H9 (cell line): ENCODE measurements around the gene RB1. TPM values are rescaled to one million over a fixed set of nuclear protein-coding genes. Genes with fewer than 3 reads are reported as not detected.

Source experiments
- DNase-seq: peaks from one replicate; pipeline ENCODE4 v3.0.0-alpha.2; 2017
- H2AFZ ChIP-seq: one replicate; pipeline ENCODE4 v1.6.1; 2013; ENCODE audit warnings: mild to moderate bottlenecking, low read length, control low read depth, moderate library complexity
- H2AK5ac ChIP-seq: 2 replicates; pipeline ENCODE4 v1.6.1; 2013; ENCODE audit warnings: low read length, control low read depth, mixed read lengths; ENCODE audit not compliant: insufficient read length
- H2BK120ac ChIP-seq: one replicate; pipeline ENCODE4 v1.6.1; 2013; ENCODE audit warnings: low read depth, mild to moderate bottlenecking, low read length, control low read depth, inconsistent platforms; ENCODE audit not compliant: poor library complexity, severe bottlenecking
- H2BK12ac ChIP-seq: 2 replicates; pipeline ENCODE4 v1.6.1; 2013; ENCODE audit warnings: low read length, control low read depth, mixed read lengths, low read depth; ENCODE audit not compliant: insufficient read length
- H2BK15ac ChIP-seq: 2 replicates; pipeline ENCODE4 v1.6.1; 2013; ENCODE audit warnings: low read depth, low read length, control low read depth
- H2BK20ac ChIP-seq: one replicate; pipeline ENCODE4 v1.6.1; 2013; ENCODE audit warnings: low read depth, mild to moderate bottlenecking, low read length, control low read depth, inconsistent platforms; ENCODE audit not compliant: poor library complexity, severe bottlenecking
- H2BK5ac ChIP-seq: 2 replicates; pipeline ENCODE4 v1.6.1; 2013; ENCODE audit warnings: low read length, control low read depth, mixed read lengths; ENCODE audit not compliant: insufficient read length
- H3K14ac ChIP-seq: 2 replicates; pipeline ENCODE4 v1.6.1; 2013; ENCODE audit warnings: low read length, control low read depth; ENCODE audit not compliant: insufficient read depth
- H3K18ac ChIP-seq: 2 replicates; pipeline ENCODE4 v1.6.1; 2013; ENCODE audit warnings: low read depth, mild to moderate bottlenecking, mixed read lengths, low read length, control low read depth; ENCODE audit not compliant: insufficient read length
- H3K23ac ChIP-seq: 2 replicates; pipeline ENCODE4 v1.6.1; 2013; ENCODE audit warnings: low read length, control low read depth, mixed read lengths, low read depth; ENCODE audit not compliant: insufficient read length
- H3K23me2 ChIP-seq: 2 replicates; pipeline ENCODE4 v1.6.1; 2013; ENCODE audit warnings: low read depth, mild to moderate bottlenecking, mixed read lengths, low read length, control low read depth; ENCODE audit not compliant: insufficient read length, poor library complexity, severe bottlenecking
- H3K27ac ChIP-seq: 2 replicates; pipeline ENCODE4 v1.5.1; 2013; ENCODE audit warnings: low read length, control low read depth, mixed read lengths, low read depth; ENCODE audit not compliant: insufficient read length
- H3K27me3 ChIP-seq: 2 replicates; pipeline ENCODE4 v1.6.1; 2013; ENCODE audit warnings: low read length, control low read depth, inconsistent platforms; ENCODE audit not compliant: insufficient read depth
- H3K4ac ChIP-seq: 2 replicates; pipeline ENCODE4 v1.6.1; 2013; ENCODE audit warnings: low read depth, mild to moderate bottlenecking, control low read depth, inconsistent platforms, low read length, moderate library complexity
- H3K4me1 ChIP-seq: 2 replicates; pipeline ENCODE4 v1.6.1; 2013; ENCODE audit warnings: low read length, control low read depth, inconsistent platforms; ENCODE audit not compliant: insufficient read depth
- H3K4me2 ChIP-seq: 2 replicates; pipeline ENCODE4 v1.6.1; 2013; ENCODE audit warnings: low read length, control low read depth, mixed read lengths; ENCODE audit not compliant: insufficient read length, insufficient read depth
- H3K56ac ChIP-seq: 2 replicates; pipeline ENCODE4 v1.6.1; 2013; ENCODE audit warnings: low read depth, mild to moderate bottlenecking, mixed read lengths, low read length, control low read depth; ENCODE audit not compliant: insufficient read length
- H3K79me1 ChIP-seq: 2 replicates; pipeline ENCODE4 v1.6.1; 2013; ENCODE audit warnings: low read depth, mild to moderate bottlenecking, moderate library complexity, low read length, control low read depth, inconsistent platforms; ENCODE audit not compliant: insufficient read depth, poor library complexity, severe bottlenecking
- H3K79me2 ChIP-seq: 2 replicates; pipeline ENCODE4 v1.6.1; 2013; ENCODE audit warnings: low read length, control low read depth, inconsistent platforms; ENCODE audit not compliant: insufficient read depth
- H3K9ac ChIP-seq: 2 replicates; pipeline ENCODE4 v1.6.1; 2013; ENCODE audit warnings: low read length, control low read depth, mixed read lengths; ENCODE audit not compliant: insufficient read length; ENCODE audit errors: extremely low read depth
- H3K9me3 ChIP-seq: one replicate; pipeline ENCODE4 v1.6.1; 2013; ENCODE audit warnings: low read depth, low read length, inconsistent platforms; ENCODE audit not compliant: control insufficient read depth
- H3T11ph ChIP-seq: one replicate; pipeline ENCODE4 v1.6.1; 2013; ENCODE audit warnings: mild to moderate bottlenecking, low read length, control low read depth, inconsistent platforms
- H4K20me1 ChIP-seq: one replicate; pipeline ENCODE4 v1.6.1; 2013; ENCODE audit not compliant: control insufficient read depth, insufficient read length, insufficient read depth
- H4K5ac ChIP-seq: 2 replicates; pipeline ENCODE4 v1.6.1; 2013; ENCODE audit warnings: low read depth, mild to moderate bottlenecking, mixed read lengths, low read length, control low read depth; ENCODE audit not compliant: insufficient read length
- H4K8ac ChIP-seq: replicated peaks from 2 replicates; pipeline ENCODE4 v1.6.1; 2013; ENCODE audit warnings: low read length, control low read depth, mixed read lengths, low read depth; ENCODE audit not compliant: insufficient read length
- H4K91ac ChIP-seq: 2 replicates; pipeline ENCODE4 v1.6.1; 2013; ENCODE audit warnings: low read depth, mild to moderate bottlenecking, moderate library complexity, mixed read lengths, low read length, control low read depth; ENCODE audit not compliant: insufficient read length
- H3K27ac Mint-ChIP-seq, 3 experiments: 2 replicates in 2 of 3; 3 replicates in 1 of 3; pipeline ENCODE4 v1.8.0; 2020 to 2021; ENCODE audit warnings: mixed read lengths in 3 of 3, mild to moderate bottlenecking in 1 of 3, moderate library complexity in 1 of 3
- H3K27me3 Mint-ChIP-seq: 2 replicates; pipeline ENCODE4 v1.8.0; 2021; ENCODE audit warnings: low read depth, mild to moderate bottlenecking, moderate library complexity, mixed read lengths
- H3K36me3 Mint-ChIP-seq, 3 experiments: 2 replicates in 2 of 3; 3 replicates in 1 of 3; pipeline ENCODE4 v1.8.0; 2020 to 2021; ENCODE audit warnings: low read depth in 3 of 3, mixed read lengths in 3 of 3; ENCODE audit not compliant: insufficient read depth in 1 of 3
- H3K4me1 Mint-ChIP-seq, 2 experiments: 2 replicates each; pipeline ENCODE4 v1.8.0; 2020; ENCODE audit warnings: mixed read lengths in 2 of 2
- H3K4me3 Mint-ChIP-seq, 2 experiments: 2 replicates in 1 of 2; 3 replicates in 1 of 2; pipeline ENCODE4 v1.8.0; 2020 to 2021; ENCODE audit warnings: mild to moderate bottlenecking in 2 of 2, mixed read lengths in 2 of 2, moderate library complexity in 1 of 2
- H3K9me3 Mint-ChIP-seq, 2 experiments: 2 replicates in 1 of 2; 3 replicates in 1 of 2; pipeline ENCODE4 v1.8.0; 2020; ENCODE audit warnings: mild to moderate bottlenecking in 2 of 2, mixed read lengths in 2 of 2, moderate library complexity in 1 of 2
- WGBS: extraction: QIAGEN DNeasy Blood & Tissue Kit; methylation state at CpG from one replicate; pipeline ENCODE4 v1.1.7; 2013; ENCODE audit warnings: missing lambda C conversion rate, low lambda C conversion rate, mixed read lengths; ENCODE audit not compliant: insufficient read length; ENCODE audit errors: extremely low coverage; 5-methylcytosine and 5-hydroxymethylcytosine counted together
- total RNA-seq: library from RNA; stranded (reverse); gene quantifications from 2 replicates; pipeline ENCODE4 v1.2.1, GENCODE V29; 2021
- TF ChIP-seq, protein P1 (sequence below): fragments of 200-600 bp; sonication (generic); conservative IDR thresholded peaks from 3 replicates; pipeline ENCODE4 v1.8.0; 2021; ENCODE audit warnings: antibody characterized with exemption, mild to moderate bottlenecking

Gene RB1
- total RNA-seq, 1 experiment from 2014 or later: 20.5 TPM

DNA sequence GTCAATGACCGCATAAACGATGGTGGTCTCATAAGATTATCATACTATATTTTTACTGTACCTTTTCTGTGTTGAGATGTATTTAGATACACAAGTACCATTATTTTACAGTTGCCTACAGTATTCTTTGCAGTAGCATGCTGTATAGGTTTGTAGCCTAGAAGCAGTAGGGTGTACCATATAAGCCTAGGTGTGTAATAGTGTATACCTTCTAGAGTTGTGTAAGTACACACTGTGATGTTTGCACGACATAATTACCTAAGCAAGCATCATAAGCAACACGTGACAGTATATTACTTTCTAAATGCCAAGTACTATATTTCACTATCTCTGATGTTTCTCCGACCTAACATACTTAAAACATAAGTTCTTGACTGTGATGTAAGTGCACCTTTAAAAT, 106.6 kb downstream of the RB1 start:
- no peak overlapping the region for H2BK20ac ChIP-seq
- no peak overlapping the region for H4K91ac ChIP-seq
- H4K5ac ChIP-seq: no peak overlapping the region
- Mint-ChIP-seq H3K4me3 (peak overlapping the region; percentile 41 to 68; a peak in 3 of 5 replicates), H3K4me1 (peaks cover 22% of the 10 kb centered on the region in 2 experiments), H3K9me3 (no peaks in the 10 kb centered on the region; a peak in 1 of 5 replicates), H3K36me3 (no peaks in the 10 kb centered on the region), H3K27me3 (no peaks in the 10 kb centered on the region), H3K27ac (no peak overlapping the region)
- H3K79me2 ChIP-seq: no peaks in the 10 kb centered on the region
- H4K20me1 ChIP-seq: no peaks in the 10 kb centered on the region
- TF ChIP-seq, protein P1, sequence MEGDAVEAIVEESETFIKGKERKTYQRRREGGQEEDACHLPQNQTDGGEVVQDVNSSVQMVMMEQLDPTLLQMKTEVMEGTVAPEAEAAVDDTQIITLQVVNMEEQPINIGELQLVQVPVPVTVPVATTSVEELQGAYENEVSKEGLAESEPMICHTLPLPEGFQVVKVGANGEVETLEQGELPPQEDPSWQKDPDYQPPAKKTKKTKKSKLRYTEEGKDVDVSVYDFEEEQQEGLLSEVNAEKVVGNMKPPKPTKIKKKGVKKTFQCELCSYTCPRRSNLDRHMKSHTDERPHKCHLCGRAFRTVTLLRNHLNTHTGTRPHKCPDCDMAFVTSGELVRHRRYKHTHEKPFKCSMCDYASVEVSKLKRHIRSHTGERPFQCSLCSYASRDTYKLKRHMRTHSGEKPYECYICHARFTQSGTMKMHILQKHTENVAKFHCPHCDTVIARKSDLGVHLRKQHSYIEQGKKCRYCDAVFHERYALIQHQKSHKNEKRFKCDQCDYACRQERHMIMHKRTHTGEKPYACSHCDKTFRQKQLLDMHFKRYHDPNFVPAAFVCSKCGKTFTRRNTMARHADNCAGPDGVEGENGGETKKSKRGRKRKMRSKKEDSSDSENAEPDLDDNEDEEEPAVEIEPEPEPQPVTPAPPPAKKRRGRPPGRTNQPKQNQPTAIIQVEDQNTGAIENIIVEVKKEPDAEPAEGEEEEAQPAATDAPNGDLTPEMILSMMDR: no peak
- no peak overlapping the region for H2BK120ac ChIP-seq
- H2BK12ac ChIP-seq: no peak overlapping the region
- H3K9me3 ChIP-seq: no peaks in the 10 kb centered on the region
- H3K4ac ChIP-seq: no peak overlapping the region
- no peak overlapping the region for H4K8ac ChIP-seq
- no peaks in the 10 kb centered on the region for H3K79me1 ChIP-seq
- no peak overlapping the region for H3K9ac ChIP-seq
- H3K27me3 ChIP-seq: no peaks in the 10 kb centered on the region
- H3T11ph ChIP-seq: no peak overlapping the region
- H3K4me1 ChIP-seq: no peaks in the 10 kb centered on the region; the same call in 1 of the 2 replicates
- no peak overlapping the region for H3K56ac ChIP-seq
- H3K18ac ChIP-seq: no peak overlapping the region
- no peak overlapping the region for H3K14ac ChIP-seq
- H3K23ac ChIP-seq: no peak overlapping the region
- H2BK15ac ChIP-seq: no peak overlapping the region
- H3K27ac ChIP-seq: no peak overlapping the region
- H2AFZ ChIP-seq: no peak overlapping the region
- H3K4me2 ChIP-seq: no peak overlapping the region
- DNase-seq: no peak
- H2AK5ac ChIP-seq: no peak overlapping the region
- H2BK5ac ChIP-seq: no peak overlapping the region
- H3K23me2 ChIP-seq: no peaks in the 10 kb centered on the region
- no CpG with 5 or more reads among the region's 5 CpGs for WGBS
